NCI-H128 (cell line): Measurements from ENCODE around the gene TET2.

Experiments used
- DNase-seq: peaks from one replicate; lab custom pipeline; 2025; ENCODE audit not compliant: unreplicated experiment; lab: John Stamatoyannopoulos, UW

Gene TET2

GRCh38 chr4:105230287-105230686, 83.6 kb downstream of the TET2 start:
- no peak for DNase-seq

DNA sequence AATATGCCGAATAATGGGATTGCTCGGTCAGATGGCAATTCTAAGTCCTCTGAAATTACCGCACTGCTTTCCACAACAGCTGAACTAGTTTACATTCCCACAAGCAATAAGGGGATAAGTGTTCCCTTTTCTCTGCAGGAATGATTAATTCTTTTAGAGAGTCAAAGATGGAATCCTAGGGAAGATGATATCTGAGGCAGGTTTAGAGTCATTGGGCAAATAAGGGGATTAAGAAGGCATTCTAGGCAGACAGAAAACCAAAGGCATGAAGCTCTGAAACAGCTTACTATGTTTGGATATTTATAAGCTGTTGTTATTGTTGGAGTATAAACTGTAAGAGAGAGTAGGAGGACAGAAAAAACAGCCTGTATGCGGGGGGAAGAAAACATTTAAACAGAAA, 85.7 kb downstream of the TET2 start:
- DNase-seq, result no peak

DNA sequence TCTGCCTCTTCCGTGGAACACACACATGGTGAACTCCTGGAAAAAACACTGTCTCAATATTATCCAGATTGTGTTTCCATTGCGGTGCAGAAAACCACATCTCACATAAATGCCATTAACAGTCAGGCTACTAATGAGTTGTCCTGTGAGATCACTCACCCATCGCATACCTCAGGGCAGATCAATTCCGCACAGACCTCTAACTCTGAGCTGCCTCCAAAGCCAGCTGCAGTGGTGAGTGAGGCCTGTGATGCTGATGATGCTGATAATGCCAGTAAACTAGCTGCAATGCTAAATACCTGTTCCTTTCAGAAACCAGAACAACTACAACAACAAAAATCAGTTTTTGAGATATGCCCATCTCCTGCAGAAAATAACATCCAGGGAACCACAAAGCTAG, 87.9 kb downstream of the TET2 start:
- no peak for DNase-seq

- DNase-seq, result no peak
Observed at GRCh38 chr4:105236202-105236915, 89.7 kb downstream of the TET2 start.

- no peak for DNase-seq
Observed at GRCh38 chr4:105236916-105237311, 90.2 kb downstream of the TET2 start.

DNA sequence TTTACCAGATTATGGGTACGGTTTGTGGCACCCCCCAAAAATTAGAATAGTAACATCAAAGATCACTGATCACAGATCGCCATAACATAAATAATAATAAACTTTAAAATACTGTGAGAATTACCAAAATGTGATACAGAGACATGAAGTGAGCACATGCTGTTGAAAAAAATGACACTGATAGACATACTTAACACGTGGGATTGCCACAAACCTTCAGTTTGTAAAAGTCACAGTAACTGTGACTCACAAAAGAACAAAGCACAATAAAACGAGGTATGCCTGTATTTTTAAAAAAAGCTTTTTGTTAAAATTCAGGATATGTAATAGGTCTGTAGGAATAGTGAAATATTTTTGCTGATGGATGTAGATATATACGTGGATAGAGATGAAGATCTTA, 93.4 kb downstream of the TET2 start:
- DNase-seq, result no peak

DNA sequence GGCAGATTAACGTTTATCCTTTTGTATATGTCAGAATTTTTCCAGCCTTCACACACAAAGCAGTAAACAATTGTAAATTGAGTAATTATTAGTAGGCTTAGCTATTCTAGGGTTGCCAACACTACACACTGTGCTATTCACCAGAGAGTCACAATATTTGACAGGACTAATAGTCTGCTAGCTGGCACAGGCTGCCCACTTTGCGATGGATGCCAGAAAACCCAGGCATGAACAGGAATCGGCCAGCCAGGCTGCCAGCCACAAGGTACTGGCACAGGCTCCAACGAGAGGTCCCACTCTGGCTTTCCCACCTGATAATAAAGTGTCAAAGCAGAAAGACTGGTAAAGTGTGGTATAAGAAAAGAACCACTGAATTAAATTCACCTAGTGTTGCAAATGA, 94.8 kb downstream of the TET2 start:
- DNase-seq, result no peak

DNA sequence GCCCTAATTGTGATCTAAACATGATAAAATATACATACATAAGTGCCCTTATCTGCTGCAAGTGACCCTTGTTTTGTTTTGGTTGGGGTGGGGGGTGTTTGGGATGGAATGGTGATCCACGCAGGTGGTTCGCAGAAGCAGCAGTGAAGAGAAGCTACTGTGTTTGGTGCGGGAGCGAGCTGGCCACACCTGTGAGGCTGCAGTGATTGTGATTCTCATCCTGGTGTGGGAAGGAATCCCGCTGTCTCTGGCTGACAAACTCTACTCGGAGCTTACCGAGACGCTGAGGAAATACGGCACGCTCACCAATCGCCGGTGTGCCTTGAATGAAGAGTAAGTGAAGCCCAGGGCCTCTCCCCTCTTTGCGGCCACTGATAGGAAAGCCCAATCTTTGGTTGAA, 96.8 kb downstream of the TET2 start:
- DNase-seq, result no peak

DNA sequence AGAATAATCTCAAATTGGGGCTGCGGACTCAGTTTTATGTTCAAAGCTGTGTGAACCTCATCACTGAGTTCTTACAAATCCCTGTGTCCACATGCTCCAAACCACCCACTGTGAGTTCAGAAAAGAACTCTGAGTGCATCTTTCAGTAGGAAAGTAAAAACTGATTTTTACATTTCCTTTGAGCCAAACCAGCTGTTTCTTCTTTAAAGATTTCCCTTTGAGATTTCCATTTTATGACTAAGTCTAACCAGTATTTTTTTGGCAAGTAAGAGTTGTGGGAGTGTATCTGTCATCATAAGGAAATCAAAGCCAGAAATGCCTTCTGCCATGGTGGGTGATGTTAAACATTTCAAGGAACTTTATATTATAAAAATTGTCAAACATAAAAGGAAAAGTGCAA, 100.0 kb downstream of the TET2 start:
- no peak for DNase-seq

- DNase-seq, result no peak
Observed at GRCh38 chr4:105248613-105249012, 101.9 kb downstream of the TET2 start.

GRCh38 chr4:105257817-105258495, 111.3 kb downstream of the TET2 start:
- DNase-seq, result no peak

- DNase-seq, result no peak
Observed at GRCh38 chr4:105265689-105266088, 119.0 kb downstream of the TET2 start.

GRCh38 chr4:105267280-105267679, 120.6 kb downstream of the TET2 start:
- DNase-seq, result no peak

- DNase-seq, result no peak
Observed at GRCh38 chr4:105272002-105272401, 125.3 kb downstream of the TET2 start.

DNA sequence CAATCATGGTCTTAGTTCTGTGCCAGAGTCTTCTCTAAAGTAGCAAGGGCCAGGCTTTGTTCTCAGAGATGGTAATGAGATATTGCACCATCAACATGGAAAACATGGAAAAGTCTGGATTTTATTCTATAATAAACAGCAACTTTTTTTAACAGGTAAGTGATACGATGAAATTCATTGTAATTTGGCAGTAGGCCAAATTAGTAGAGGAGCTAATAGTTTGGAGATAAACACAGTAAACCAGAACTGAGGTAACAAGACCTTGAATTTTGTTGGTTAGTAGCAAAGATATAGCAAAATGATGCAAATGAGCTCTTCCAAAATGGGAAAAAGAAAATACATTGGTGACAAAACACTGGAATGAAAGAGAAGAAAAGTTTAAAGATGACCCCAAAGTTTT, 126.6 kb downstream of the TET2 start:
- DNase-seq, result no peak

GRCh38 chr4:105274090-105274489, 127.4 kb downstream of the TET2 start:
- DNase-seq, result no peak

DNA sequence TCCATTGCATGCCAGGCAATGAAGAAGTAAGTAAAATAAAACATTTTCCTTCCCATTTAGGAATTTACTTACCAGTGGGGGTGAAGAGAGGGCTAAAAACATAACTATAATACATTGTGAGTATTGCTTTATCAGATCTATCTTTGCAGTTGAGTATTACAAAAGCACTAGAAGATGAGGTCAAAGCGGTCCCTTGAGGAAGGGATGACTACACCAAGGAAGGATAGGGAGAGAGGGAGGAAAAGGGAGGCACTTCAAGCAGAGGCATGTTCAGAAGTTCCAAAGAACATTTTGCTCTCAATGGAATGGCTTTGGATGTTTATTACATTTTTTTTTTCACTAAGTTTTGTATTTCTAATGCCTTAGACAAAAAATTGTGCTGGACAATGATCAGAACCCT, 127.8 kb downstream of the TET2 start:
- no peak for DNase-seq

- DNase-seq, result no peak
Observed at GRCh38 chr4:105276361-105277104, 129.9 kb downstream of the TET2 start.

DNA sequence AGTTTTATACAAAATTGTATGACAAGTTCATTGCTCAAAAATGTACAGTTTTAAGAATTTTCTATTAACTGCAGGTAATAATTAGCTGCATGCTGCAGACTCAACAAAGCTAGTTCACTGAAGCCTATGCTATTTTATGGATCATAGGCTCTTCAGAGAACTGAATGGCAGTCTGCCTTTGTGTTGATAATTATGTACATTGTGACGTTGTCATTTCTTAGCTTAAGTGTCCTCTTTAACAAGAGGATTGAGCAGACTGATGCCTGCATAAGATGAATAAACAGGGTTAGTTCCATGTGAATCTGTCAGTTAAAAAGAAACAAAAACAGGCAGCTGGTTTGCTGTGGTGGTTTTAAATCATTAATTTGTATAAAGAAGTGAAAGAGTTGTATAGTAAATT, 131.0 kb downstream of the TET2 start:
- DNase-seq, result no peak

DNA sequence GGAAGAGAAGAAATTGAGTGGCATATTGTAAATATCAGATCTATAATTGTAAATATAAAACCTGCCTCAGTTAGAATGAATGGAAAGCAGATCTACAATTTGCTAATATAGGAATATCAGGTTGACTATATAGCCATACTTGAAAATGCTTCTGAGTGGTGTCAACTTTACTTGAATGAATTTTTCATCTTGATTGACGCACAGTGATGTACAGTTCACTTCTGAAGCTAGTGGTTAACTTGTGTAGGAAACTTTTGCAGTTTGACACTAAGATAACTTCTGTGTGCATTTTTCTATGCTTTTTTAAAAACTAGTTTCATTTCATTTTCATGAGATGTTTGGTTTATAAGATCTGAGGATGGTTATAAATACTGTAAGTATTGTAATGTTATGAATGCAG, 132.6 kb downstream of the TET2 start:
- DNase-seq, result no peak

GRCh38 chr4:105280338-105281123, 133.9 kb downstream of the TET2 start:
- DNase-seq, result no peak

GRCh38 chr4:105281124-105281415, 134.4 kb downstream of the TET2 start:
- no peak for DNase-seq
